NCI-H446 treated with DMSO at 0.1 percent for 48 hours (cell line): Measurements from ENCODE around the gene DCAF12L1.

ENCODE experiments used
- DNase-seq: peaks from one replicate; lab custom pipeline; 2025; lab: John Stamatoyannopoulos, UW

The DCAF12L1 gene

GRCh38 chrX:126552313-126553022 lies at the start of gene DCAF12L1:
TSS of gene DCAF12L1 (minus strand) at chrX:126552814. CDS start at chrX:126552608, 206 bp downstream.
- no peak for DNase-seq

GRCh38 chrX:126580877-126581276 lies 28.3 kb upstream of the DCAF12L1 start:
- no peak for DNase-seq

GRCh38 chrX:126575911-126576310 lies 23.3 kb upstream of the DCAF12L1 start:
- DNase-seq, result no peak

GRCh38 chrX:126557151-126557550 lies 4.5 kb upstream of the DCAF12L1 start:
- no peak for DNase-seq

- DNase-seq, result no peak
These were observed 795 bp downstream of the DCAF12L1 start for GRCh38 chrX:126551725-126552312.

- DNase-seq, result no peak
These were observed 1.3 kb downstream of the DCAF12L1 start for GRCh38 chrX:126551306-126551705.

GRCh38 chrX:126550816-126551215 lies 1.8 kb downstream of the DCAF12L1 start:
- DNase-seq, result no peak

- no peak for DNase-seq
These were observed 42.7 kb downstream of the DCAF12L1 start for GRCh38 chrX:126509923-126510322.
